Measurements from ENCODE around the gene TXLNA.

The TXLNA gene

DNA sequence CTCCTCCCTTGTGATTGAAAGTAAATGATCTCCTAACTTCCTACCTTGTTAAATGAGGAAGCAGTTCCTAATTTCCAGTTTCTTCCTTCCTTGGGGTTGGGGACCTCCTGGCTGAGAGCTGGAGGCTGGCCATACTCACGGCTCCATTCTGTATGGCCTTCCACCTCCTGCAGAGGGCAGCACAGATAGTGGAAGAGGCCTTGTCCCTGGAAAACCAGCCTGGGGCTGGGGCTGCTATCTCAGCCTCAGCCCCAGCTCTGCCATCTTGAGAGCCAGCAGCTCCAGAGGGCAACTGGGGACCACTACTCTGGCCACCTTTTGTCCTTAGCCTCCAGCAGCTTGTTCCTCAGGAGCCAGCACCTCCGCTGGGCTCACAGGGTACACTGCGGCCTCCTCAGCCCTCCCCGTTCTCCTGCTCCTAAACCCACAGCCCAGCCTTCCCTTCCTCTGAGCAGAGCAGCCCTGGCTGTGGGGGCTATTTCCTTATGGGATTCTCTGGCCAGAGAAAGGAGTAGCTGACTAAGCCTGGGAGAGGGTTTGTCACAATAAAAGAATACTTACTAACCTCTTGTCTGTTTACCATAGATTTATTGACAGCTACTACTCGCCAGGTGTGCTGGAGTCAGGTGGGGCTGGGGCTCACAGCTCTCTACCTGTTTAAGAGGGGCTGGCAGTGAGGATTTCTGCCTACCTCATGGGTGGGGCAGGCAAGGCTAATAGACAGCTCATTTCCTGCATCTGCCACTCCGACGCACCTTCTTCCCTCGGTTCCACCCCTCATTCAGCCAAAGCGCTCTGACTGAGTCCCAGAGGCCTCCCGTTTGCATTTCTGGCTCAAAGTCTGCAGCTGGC is 36.4 kb downstream of the TXLNA start:
- DNase-seq (ENCODE audit: low spot score), result peak; percentile 67

DNA sequence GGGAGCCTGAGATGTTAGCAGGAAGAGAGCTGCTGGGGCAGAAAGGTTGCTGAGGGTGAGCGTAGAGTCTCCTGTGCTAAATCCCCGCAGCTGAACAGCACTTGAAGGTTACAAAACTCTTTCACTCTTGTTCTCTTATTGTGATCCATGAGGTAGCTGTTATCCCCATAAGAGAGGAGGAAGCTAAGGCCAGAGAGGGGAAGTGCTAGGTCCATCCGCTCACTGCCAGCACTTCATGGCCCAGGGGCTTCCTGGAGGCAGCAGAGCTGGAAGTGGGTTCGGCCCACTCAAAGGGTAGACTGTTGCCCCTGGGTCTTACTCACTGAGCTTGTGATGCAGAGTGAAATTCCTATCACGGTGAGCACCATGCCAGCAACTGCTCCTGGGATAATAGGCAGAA is 37.1 kb downstream of the TXLNA start:
- DNase-seq (ENCODE audit: low spot score), result no peak

DNA sequence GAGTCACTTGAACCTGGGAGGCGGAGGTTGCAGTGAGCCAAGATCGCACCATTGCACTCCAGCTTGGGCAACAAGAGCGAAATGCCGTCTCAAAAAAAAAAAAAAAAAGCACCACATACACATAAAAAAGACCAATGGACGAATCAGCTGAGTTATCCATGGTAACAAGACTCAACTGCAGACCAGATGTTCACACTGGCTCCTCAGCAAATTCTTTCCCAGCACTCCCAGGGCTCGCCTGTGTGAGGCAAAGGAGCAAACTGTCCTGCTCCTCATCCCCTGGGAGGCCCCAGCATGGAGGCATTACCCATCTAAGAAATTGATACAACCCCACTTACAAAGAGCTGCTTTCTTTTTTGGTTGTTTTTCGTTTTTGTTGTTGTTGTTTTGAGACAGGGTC is 39.5 kb downstream of the TXLNA start:
- no peak for DNase-seq (ENCODE audit: low spot score)

DNA sequence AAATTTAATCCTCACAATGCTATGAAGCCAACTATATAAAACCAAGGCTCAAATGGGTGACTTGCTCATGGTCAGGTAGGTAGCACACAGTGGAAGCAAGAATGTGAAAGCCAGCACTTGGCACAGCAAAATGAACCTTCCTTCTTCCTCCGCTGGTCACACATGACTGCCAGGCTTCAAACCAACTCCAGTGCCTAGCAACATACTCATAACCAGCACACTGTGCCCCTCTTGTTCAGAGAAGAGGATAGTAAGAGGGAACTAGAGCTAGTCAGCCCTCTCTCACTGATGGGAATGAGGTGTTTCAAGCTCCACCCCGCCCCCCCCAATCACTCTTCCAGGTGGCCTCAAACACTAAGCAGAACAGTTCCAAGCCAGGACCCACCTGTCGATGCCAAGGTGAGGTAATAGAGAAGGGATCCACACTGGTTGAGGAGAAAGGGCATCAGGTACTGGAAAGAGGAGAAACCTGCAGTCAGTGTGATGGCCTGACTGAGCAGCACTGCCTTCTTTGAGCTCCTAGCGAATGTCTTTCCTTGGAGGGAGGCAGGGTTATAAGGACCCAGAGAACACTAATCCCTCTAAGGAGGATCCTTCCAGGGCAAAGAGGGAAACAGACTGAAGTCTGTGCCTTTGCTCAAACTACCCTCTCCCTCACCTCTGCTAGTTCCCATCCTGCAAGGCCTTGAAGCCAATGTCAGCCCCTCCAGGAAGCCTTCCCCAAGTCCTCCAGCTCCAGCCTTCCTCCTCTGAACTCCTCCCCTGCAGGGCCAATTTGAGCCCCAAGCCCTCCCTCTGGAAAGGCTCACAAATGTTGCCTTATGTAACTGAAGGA is 41.5 kb downstream of the TXLNA start:
- no peak for DNase-seq (ENCODE audit: low spot score)

DNA sequence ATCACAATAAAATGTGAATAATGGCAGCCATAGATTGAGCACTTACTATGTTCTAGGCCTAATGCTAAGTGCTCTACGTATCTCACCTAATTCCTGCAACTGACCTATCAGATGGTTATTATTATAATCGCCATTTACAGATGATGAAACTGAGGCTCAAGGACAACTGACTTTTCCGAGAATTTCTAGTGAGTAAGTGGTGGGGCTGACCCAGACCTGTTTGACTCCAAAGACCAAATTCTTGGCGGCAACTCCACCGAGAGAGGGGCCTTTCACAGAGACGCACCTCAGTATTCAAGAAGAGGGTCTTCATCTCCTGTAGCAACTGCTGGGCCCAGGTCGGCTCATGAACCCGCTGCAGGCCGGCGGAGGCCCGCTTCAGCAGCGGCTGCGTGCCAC is 42.1 kb downstream of the TXLNA start:
- DNase-seq (ENCODE audit: low spot score), result no peak

DNA sequence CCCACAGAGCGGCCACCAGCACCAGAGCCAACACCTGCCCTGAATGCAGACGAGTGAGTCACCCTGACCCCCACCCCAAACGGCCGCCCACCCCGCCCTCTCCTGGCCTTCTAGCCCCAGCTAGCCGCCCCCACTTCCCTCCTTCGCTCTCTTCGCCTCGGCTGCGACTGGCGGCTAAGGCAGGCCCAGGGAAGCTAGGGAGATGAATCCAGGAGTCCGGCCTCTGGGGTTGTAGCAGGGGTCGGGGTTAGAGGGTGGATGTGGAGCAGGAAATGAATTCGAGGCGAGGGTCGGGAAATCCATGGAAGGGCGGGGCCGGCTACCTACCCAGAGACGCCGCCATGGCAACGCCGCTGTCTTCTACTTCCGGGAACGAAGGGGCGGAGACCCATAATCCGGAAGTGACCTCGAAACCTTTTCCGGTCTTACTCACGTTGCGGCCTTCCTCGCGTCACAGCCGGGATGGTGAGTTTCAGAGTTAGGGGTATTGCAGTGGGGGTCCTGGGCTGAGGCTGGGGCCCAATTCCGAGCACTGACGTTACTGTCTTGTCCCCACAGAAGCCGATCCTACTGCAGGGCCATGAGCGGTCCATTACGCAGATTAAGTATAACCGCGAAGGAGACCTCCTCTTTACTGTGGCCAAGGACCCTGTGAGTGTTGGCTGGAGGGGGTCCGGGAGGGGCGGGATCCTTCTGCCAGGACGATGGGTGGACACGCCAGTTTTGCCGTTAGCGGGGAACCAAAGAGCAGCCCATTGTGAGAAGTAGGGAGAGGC is 42.7 kb downstream of the TXLNA start, which contains the start of the genes EIF3I and TMEM234:
TSS of gene EIF3I (plus strand) at position 428 of the 776 bp plus-strand sequence. CDS start at position 463, 35 bp downstream.
TSS of gene TMEM234 (minus strand) at position 374 of the 776 bp plus-strand sequence. CDS start at position 343, 31 bp downstream.
- peak; percentile 94 for DNase-seq (ENCODE audit: low spot score)

DNA sequence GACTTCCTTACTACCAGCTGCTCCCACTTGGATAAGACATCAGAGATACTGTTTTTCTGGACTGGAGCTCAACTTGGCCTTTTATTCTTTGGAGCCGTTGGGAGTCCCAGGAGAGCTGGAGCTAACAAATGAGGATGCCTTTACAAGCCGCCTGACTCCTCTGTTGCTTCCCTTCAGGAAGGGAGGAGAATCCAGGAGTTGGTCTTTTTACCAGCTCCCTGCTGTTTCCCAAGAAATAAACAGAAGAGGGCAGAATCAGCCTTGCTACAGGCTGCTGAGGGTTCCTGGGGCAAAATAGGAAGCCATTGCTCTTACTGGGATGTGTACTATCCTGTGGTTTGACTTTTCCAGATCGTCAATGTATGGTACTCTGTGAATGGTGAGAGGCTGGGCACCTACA is 44.2 kb downstream of the TXLNA start:
- DNase-seq (ENCODE audit: low spot score), result no peak

DNA sequence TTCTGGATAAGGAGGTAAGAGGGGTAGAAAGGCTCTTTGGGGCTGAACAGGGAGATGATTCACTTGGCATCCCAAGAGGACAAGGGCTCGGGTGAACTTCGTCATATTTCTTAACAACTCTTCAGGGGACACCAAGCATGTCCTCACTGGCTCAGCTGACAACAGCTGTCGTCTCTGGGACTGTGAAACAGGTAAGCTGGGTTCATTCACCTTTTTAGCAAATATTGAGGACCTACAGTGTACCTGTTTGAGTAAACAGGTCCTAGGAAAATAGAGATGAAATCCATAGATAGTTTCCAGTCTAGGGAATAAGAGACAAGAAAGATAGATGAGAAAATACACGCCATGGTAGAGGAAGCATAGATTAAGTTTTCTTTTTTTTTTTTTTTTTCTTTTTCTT is 44.8 kb downstream of the TXLNA start:
- no peak for DNase-seq (ENCODE audit: low spot score)

DNA sequence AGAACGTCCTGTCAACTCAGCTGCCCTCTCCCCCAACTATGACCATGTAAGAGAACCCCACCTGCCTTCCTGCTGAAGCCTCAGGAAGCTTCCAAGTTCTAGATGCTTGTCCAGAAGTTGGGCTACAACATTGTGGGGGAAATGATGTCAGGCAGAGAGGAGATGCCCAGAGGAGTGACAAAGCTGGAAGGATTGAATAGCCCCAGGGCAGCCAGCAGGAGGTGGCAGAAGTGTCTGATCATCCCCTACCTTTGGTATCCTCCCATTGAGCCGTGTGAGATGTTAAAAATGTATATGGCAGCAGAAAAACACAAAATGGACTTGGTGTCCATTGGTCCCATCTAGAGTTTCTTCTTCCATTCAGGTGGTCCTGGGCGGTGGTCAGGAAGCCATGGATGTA is 49.3 kb downstream of the TXLNA start:
- DNase-seq (ENCODE audit: low spot score), result no peak

DNA sequence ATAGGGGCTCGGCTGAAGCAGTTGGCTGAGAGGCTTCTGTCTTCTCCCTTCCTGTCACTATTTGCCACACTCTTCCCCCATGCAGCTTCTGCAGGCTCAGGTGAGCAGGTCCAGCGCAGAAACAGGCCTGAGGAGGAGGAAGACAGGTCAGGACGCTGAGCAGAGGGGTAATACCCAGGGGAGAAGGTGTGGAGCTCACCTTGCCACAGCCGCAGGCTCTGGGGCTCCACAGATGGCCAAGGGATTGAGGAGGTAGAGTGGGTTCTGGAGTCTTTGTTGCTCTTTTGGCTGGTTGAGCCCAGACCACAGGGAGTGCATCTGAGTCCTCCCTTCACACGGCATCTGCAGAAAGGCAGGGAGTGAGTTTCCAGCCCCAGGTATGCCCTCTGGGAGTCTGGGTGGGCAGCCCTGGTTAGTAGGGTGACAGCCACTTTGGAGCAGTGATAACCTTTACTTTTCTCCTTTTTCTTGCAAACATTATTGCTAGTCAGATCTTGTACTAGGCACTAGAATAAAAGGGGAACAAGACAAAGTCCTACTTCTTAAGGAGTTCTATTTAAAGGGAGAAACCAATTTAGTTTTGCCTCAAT is 52.5 kb downstream of the TXLNA start:
- no peak for DNase-seq (ENCODE audit: low spot score)

DNA sequence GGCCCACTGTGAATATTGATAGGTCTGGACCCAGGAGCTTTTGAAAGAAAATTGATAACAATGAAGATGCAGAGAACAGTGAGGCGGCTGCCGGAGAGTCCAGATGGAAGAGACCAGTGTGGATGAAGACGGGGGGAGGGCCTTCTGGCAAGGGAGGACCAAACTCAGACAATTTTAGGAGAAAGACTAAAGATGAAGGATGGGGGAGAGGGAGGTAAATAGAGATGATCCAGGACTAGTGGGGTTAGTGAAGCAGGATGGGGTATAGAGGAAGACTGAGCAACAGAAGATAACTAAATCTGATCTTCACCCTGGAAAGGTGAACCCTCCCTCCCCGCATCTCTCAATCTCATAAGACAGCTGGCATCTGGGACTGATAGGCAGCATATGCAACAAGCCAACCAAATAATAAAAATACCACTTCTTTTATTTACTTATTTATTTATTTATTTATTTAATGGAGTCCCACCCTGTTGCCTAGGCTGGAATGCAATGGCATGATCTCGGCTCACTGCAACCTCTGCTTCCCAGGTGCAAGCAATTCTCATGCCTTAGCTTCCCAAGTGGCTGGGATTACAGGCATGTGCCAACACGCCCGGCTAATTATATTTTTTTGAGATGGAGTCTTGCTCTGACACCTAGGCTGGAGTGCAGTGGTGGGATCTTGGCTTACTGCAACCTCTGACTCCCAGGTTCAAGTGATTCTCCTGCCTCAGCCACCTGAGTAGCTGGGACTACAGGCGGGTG is 53.3 kb downstream of the TXLNA start:
- no peak for DNase-seq (ENCODE audit: low spot score)

DNA sequence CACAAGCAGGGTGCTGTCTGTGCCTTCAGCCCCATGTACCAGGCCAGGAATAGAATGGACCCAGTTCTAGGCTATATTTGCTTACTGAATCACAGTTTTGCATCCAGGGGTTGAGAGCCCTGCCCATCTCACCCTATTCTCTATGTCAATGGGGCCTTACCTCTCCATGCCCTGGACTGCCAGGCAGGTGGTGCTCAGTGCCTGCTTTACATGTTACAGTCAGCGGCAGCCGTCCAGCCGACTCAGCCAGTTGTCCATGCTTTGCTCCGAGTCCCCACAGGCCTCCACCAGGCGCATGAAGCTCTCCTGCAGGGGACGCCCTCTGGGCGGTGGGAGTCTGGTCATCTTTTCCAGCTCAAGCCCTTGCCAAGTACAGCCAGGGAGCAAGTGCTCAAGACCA is 55.3 kb downstream of the TXLNA start:
- DNase-seq (ENCODE audit: low spot score), result no peak

DNA sequence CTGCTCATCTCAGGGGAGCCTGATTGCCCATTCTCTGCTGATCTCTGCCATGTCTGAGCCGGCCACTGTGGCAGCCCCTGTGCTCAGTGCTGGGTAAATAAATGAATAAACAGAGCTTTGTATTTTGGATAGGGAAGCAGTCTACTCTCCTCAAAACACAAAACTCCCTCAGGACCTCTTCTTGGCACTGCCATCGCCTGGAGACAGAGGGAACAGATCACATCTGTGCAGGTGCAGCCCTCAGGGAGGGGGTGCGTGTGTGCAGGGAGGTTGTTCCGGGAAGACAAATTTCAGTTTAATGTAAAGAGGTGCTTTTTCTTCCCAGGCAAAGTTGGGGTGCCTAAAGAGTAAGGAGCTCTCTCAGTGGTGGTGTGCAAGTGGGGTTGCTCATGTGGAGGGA is 59.9 kb downstream of the TXLNA start:
- no peak for DNase-seq (ENCODE audit: low spot score)

DNA sequence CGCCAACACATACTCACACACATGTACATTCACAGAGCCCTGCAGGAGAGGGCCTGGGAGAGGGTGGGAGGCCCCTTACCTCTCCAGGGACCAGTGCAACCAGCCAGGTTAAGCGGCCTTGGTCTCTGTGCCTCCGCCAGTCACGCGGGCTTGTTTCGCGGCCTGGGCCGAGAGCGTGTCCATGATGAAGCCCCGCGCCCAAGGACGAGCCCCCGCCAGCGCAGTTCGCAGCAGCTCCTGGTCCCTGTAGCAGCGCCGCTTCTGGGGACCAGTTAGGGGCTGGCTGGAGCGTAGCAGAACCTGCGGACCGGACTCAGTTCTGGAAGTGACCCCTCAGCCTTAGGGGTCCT is 60.3 kb downstream of the TXLNA start:
- DNase-seq (ENCODE audit: low spot score), result no peak

DNA sequence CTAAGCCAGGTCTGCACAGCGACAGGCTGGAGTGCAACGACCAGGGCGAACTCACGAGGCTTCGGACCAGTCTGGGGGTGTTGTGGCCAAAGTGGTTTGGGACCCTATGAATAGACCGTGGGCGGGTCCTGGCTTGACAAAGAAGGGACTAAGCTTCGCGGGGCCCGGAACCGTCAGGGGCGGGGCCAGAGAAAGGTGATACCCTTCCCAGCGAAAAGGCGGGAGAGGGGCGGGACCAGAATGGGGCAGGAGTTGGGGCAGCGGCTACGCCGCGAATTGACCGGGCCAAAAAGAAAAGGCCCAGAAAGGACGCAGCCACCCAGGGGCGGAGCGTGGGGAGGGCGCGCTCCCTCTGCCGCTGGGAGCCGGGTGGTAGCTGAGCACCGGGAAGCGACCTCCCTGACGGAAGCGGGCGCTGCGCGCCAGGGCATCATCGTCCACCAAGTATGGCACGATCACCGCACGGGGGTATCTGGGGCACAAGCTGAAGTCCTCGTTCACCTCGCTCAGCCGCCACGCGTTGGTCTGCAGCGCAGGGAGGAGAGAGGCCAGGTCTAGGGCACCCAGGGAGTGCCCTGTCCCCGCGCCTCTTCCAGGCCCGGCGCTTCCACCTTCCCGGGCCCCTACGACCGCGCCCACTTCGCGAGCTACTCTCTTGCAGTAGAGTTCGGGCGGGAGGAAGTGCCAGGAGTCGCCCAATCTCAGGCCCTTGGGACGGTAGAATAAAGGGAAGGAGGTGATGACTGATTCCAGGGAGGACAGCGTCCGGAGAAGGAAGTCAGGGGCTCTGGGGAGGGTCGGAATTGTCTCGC is 60.9 kb downstream of the TXLNA start:
- no peak for DNase-seq (ENCODE audit: low spot score)

DNA sequence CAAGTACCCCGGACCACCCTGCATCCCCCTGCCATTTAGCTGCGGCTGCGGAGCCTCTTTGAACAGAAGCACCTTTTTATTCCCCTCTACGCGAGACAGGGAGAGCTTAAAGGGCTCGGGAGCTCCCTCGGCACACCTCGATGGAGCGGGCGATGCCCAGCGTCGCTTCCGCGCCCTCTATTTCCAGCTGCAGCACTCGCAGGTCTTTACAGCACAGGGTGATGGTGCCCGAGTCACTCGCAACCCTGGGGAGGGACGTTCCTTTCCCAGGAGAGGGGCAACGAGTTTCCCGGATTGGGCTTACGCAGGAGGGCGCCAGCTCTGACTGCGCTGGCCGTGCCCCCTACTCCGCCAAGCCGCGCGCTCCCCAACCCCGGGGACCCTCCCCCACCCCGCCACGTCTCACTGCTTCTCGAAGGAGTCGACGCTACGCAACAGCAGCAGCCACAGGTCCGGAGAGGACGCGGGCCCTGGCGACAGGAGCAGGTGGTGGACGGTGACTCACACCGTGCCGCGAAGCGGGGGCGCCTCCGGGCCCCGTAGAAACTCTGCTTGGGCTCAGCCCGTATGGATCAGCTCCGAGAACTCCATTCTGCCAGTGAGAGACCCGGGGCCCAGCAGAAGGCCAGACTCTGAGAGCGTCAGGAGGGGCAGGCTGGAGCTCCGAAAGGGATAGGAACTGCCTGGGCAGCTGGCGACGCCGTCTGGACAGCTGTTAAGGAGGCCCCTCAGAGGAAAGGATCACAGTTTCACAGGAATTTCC is 61.7 kb downstream of the TXLNA start:
- no peak for DNase-seq (ENCODE audit: low spot score)

DNA sequence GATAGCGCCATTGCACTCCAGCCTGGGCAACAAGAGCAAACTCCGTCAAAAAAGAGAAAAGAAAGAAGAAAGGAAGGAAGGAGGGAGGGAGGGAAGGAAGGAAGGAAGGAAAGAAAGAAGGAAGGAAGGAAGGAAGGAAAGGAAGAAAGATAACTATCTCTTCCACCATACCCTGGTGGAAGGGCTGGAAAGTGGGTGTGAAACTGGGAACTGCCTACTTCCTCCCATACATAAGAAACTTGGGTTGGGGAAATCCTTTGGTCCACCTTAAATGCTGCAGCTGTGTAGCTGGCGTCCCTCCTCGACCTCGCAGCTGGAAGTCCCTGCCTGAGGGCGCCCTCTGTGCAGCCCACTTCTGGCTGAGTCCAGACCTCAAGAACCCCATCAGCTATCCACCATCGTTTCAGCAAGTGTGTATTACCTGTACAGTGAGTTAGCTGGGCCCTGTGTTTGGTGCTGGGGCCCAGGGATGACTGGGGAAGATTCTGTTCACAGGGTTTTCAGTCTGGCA is 62.9 kb downstream of the TXLNA start:
- no peak for DNase-seq (ENCODE audit: low spot score)

DNA sequence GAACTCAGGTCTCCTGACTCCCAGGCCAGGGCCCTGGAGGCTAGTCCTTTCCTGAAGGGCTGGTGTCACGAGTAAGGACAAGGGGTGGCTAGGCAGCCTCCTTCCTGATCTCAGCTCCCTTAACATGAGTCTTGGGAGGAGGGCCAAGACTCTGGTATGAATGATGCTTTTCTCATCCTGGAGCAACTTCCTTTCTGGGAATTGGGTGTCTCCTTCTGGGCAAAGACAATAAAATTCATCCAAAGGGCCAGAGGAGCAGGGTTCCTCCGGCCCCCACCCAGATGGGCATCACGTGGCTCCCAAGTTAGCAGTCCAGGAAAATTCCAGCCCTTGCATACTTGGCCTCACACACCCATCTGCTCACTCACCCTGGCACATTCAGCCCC is 67.4 kb downstream of the TXLNA start, which contains the start of gene FAM167B:
TSS of gene FAM167B (plus strand) at position 335 of the 386 bp plus-strand sequence. CDS start 200 bp downstream, outside the sequence.
- DNase-seq (ENCODE audit: low spot score), result no peak

DNA sequence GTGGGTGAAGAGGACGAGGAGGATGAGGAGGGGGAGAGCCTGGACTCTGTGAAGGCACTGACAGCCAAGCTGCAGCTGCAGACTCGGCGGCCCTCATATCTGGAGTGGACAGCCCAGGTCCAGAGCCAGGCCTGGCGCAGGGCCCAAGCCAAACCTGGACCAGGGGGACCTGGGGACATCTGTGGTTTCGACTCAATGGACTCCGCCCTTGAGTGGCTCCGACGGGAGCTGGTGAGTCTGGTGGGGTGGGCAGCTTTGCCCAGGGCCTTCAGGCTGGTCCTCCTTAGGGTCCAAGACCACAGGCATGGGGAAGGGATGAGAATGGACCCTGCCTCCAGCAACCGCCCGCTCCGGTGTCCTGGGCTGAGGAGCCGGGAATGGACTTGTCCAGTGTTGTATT is 68.0 kb downstream of the TXLNA start:
- DNase-seq (ENCODE audit: low spot score), result no peak
